Testis (tissue), 3 donors: ENCODE data around the gene ZNF274. TPM values are rescaled to one million over a fixed set of nuclear protein-coding genes. Genes with fewer than 3 reads are reported as not detected.
"Not testable (repeated sequence)": the region's sequence is repeated elsewhere in the genome, so short reads cannot be mapped to it uniquely, and the experiment has no call there.

ENCODE experiments used
- DNase-seq: peaks from one replicate; pipeline ENCODE4 v3.0.0-alpha.2; 2019
- H3K27ac ChIP-seq, 2 donors: fragments of 200-600 bp; sonication (generic); one replicate each; pipeline ENCODE4 v1.5.1; 2019
- H3K27me3 ChIP-seq: fragments of 200-600 bp; sonication (generic); one replicate; pipeline ENCODE4 v1.5.1; 2019
- H3K36me3 ChIP-seq: fragments of 200-600 bp; sonication (generic); one replicate; pipeline ENCODE4 v1.5.1; 2017; ENCODE audit warnings: low read depth; ENCODE audit errors: missing control alignments
- H3K4me1 ChIP-seq: fragments of 200-600 bp; sonication (generic); one replicate; pipeline ENCODE4 v1.5.1; 2019
- H3K4me3 ChIP-seq, 2 donors: fragments of 200-600 bp; sonication (generic); one replicate each; pipeline ENCODE4 v1.5.1; 2017 to 2019
- H3K9me3 ChIP-seq: fragments of 200-600 bp; sonication (generic); one replicate; pipeline ENCODE4 v1.5.1; 2017
- CTCF ChIP-seq, 3 experiments: fragments of 450-650 bp in 2 of 3; fragments of 200-600 bp in 1 of 3; sonication (generic) in 1 of 3; IDR thresholded peaks; one replicate each; pipeline ENCODE4 v1.5.1; 2016 to 2019; ENCODE audit warnings: antibody characterized with exemption in 3 of 3, mild to moderate bottlenecking in 2 of 3, moderate library complexity in 1 of 3
- POLR2A ChIP-seq: fragments of 450-650 bp; IDR thresholded peaks from one replicate; pipeline ENCODE4 v1.6.1; 2017; ENCODE audit warnings: antibody characterized with exemption, mild to moderate bottlenecking, moderate library complexity
- WGBS, 2 donors: methylation state at CpG; one replicate each; pipeline ENCODE4 v1.1.5; 2018; 5-methylcytosine and 5-hydroxymethylcytosine counted together
- intact Hi-C: fragments of 100-400 bp; cut with DNase I; formaldehyde crosslinking; loops from one replicate; pipeline ENCODE4 v1.15.1; 2023; ENCODE audit warnings: low total_unique reads
- polyA plus RNA-seq: library from polyadenylated mRNA; stranded (reverse); fragments of 350-450 nt; fragmentation: Illumina TruSeq; extraction: RNeasy Lipid Tissue Mini Kit (QIAGEN cat#74804); gene quantifications from one replicate; pipeline ENCODE4 v1.2.3, GENCODE V29; 2014; ENCODE audit warnings: low read depth, low replicate concordance; ENCODE audit not compliant: insufficient read depth
- total RNA-seq, 2 donors: library from RNA; depleted of rRNA; stranded (reverse); fragments of >200 nt; gene quantifications; one replicate each; pipeline ENCODE4 v1.2.3, GENCODE V29; 2016

ZNF274 gene
- total and polyA plus RNA-seq, 3 donors from 2014 or later, result 34.2 to 48.0 (median 42.6) TPM

GRCh38 chr19:58229255-58229639, 46.4 kb downstream of the ZNF274 start:
- H3K9me3 ChIP-seq, result no peaks in the 10 kb centered on the region
- H3K27me3 ChIP-seq, result no peaks in the 10 kb centered on the region
- DNase-seq, result peak; percentile 34
- H3K36me3 ChIP-seq, result no peaks in the 10 kb centered on the region
- TF ChIP-seq POLR2A (no peak), CTCF (IDR thresholded peaks at IDR 0.05) (peak in 1 of 3 experiments; percentile 22)
- WGBS, 2 donors, result 11 to 15% methylated on average over 2 to 13 of the region's 13 CpGs
- intact Hi-C loops, result no loop called here
- H3K4me3 ChIP-seq, result peak overlapping the region; percentile 64 to 81
- peaks cover 9% of the 10 kb centered on the region for H3K4me1 ChIP-seq
- H3K27ac ChIP-seq, result peak overlapping the region in 1 of 2 donors; percentile 60

- H3K27me3 ChIP-seq, result no peaks in the 10 kb centered on the region
- H3K9me3 ChIP-seq, result no peaks in the 10 kb centered on the region
- WGBS, 2 donors, result 97 to 98% methylated on average over 7 to 10 of the region's 10 CpGs
- peaks cover 4% of the 10 kb centered on the region for H3K36me3 ChIP-seq
- H3K4me3 ChIP-seq, result no peak overlapping the region
- intact Hi-C loops, result loop anchor here (5.0 kb wide), 1 partner anchor 1525 kb away; no protein-coding TSS in a partner anchor
- H3K27ac ChIP-seq, result no peak overlapping the region
- TF ChIP-seq POLR2A, result no peak
- no peak for TF ChIP-seq CTCF (IDR thresholded peaks at IDR 0.05)
- H3K4me1 ChIP-seq, result no peaks in the 10 kb centered on the region
- no peak for DNase-seq
Measured at GRCh38 chr19:58237324-58237723, 54.5 kb downstream of the ZNF274 start.

- 91 to 96% methylated on average over 6 of the region's 6 CpGs for WGBS, 2 donors
- TF ChIP-seq CTCF (IDR thresholded peaks at IDR 0.05) (no peak), POLR2A (no peak)
- no peaks in the 10 kb centered on the region for H3K36me3 ChIP-seq
- H3K27ac ChIP-seq, result no peak overlapping the region
- no peaks in the 10 kb centered on the region for H3K27me3 ChIP-seq
- DNase-seq, result no peak
- H3K4me1 ChIP-seq, result no peaks in the 10 kb centered on the region
- no peak overlapping the region for H3K4me3 ChIP-seq
- intact Hi-C loops, result no loop called here
- no peaks in the 10 kb centered on the region for H3K9me3 ChIP-seq
Measured at GRCh38 chr19:58243351-58243750, 60.5 kb downstream of the ZNF274 start.

- no peak overlapping the region for H3K4me3 ChIP-seq
- H3K4me1 ChIP-seq, result no peaks in the 10 kb centered on the region
- WGBS, 2 donors, result 96 to 98% methylated on average over 3 of the region's 3 CpGs
- TF ChIP-seq CTCF (IDR thresholded peaks at IDR 0.05) (no peak), POLR2A (no peak)
- H3K27me3 ChIP-seq, result no peaks in the 10 kb centered on the region
- no peaks in the 10 kb centered on the region for H3K36me3 ChIP-seq
- no peaks in the 10 kb centered on the region for H3K9me3 ChIP-seq
- intact Hi-C loops, result no loop called here
- H3K27ac ChIP-seq, result no peak overlapping the region
- DNase-seq, result no peak
Measured at GRCh38 chr19:58248886-58249285, 66.0 kb downstream of the ZNF274 start.

GRCh38 chr19:58252102-58252685, 69.3 kb downstream of the ZNF274 start:
- WGBS, 2 donors, result 98% methylated on average over 2 of the region's 2 CpGs
- no peak for TF ChIP-seq CTCF (IDR thresholded peaks at IDR 0.05)
- no peak for TF ChIP-seq POLR2A
- no peak for DNase-seq
- intact Hi-C loops, result no loop called here
- no peaks in the 10 kb centered on the region for H3K36me3 ChIP-seq
- H3K4me3 ChIP-seq, result no peak overlapping the region
- H3K9me3 ChIP-seq, result no peaks in the 10 kb centered on the region
- no peaks in the 10 kb centered on the region for H3K27me3 ChIP-seq
- H3K27ac ChIP-seq, result no peak overlapping the region
- H3K4me1 ChIP-seq, result no peaks in the 10 kb centered on the region

GRCh38 chr19:58258259-58258658, 75.4 kb downstream of the ZNF274 start:
- H3K4me3 ChIP-seq, intact Hi-C loops, H3K27ac ChIP-seq, DNase-seq, H3K27me3 ChIP-seq, H3K4me1 ChIP-seq, H3K36me3 ChIP-seq, H3K9me3 ChIP-seq: not testable (repeated sequence)
- 83 to 93% methylated on average over 1 to 4 of the region's 4 CpGs for WGBS, 2 donors
